ENCODE data around the gene LDLR.
"Not testable (repeated sequence)": the region's sequence is repeated elsewhere in the genome, so short reads cannot be mapped to it uniquely, and the experiment has no call there.

Gene LDLR

DNA sequence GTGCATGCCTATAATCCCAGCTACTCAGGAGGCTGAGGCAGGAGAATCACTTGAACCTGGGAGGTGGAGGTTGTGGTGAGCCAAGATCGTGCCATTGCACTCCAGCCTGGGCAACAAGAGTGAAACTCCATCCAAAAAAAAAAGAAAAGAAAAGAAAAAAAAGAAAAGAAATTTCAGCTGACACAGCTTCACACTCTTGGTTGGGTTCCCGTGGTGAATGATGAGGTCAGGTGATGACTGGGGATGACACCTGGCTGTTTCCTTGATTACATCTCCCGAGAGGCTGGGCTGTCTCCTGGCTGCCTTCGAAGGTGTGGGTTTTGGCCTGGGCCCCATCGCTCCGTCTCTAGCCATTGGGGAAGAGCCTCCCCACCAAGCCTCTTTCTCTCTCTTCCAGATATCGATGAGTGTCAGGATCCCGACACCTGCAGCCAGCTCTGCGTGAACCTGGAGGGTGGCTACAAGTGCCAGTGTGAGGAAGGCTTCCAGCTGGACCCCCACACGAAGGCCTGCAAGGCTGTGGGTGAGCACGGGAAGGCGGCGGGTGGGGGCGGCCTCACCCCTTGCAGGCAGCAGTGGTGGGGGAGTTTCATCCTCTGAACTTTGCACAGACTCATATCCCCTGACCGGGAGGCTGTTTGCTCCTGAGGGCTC, 22.0 kb downstream of the LDLR start:
- DNase-seq = no peak

DNA sequence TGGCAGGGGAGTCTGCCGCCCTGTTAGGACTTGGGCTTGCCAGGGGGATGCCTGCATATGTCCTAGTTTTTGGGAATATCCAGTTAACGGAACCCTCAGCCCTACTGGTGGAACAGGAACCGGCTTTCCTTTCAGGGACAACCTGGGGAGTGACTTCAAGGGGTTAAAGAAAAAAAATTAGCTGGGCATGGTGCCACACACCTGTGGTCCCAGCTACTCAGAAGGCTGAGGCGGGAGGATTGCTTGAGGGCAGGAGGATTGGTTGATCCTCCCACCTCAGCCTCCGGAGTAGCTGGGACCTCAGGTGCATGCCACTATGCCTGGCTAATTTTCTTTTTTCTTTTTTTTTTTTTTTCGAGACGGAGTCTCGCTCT, 22.5 kb downstream of the LDLR start:
- DNase-seq = no peak

DNA sequence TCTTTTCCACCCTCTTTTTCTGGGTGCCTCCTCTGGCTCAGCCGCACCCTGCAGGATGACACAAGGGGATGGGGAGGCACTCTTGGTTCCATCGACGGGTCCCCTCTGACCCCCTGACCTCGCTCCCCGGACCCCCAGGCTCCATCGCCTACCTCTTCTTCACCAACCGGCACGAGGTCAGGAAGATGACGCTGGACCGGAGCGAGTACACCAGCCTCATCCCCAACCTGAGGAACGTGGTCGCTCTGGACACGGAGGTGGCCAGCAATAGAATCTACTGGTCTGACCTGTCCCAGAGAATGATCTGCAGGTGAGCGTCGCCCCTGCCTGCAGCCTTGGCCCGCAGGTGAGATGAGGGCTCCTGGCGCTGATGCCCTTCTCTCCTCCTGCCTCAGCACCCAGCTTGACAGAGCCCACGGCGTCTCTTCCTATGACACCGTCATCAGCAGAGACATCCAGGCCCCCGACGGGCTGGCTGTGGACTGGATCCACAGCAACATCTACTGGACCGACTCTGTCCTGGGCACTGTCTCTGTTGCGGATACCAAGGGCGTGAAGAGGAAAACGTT, 24.0 kb downstream of the LDLR start:
- DNase-seq = no peak

DNA sequence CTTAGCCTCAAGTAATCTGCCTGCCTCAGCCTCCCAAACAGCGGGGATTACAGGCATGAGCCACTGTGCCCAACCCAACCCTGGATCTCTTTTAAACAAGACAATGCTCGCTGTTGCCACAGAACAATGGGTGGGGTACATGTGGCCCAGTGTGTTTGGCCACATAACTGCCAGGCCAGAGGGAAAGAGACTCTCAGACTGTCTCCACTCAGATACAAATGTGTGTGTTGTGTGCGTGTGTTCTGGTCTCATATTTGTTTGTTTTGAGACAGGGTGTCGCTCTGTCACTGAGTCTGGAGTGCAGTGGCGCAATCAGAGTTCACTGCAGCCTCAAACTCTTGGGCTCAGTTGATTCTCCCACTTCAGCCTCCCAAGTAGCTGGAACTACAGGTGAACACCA, 25.8 kb downstream of the LDLR start:
- DNase-seq = no peak

DNA sequence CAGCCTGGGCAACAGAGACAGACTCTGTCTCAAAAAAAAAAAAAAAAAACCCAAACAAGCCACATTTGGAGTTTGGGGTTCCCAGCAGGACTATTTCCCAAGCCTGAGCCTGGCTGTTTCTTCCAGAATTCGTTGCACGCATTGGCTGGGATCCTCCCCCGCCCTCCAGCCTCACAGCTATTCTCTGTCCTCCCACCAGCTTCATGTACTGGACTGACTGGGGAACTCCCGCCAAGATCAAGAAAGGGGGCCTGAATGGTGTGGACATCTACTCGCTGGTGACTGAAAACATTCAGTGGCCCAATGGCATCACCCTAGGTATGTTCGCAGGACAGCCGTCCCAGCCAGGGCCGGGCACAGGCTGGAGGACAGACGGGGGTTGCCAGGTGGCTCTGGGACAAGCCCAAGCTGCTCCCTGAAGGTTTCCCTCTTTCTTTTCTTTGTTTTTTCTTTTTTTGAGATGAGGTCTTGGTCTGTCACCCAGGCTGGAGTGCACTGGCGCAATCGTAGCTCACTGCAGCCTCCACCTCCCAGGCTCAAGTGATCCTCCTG, 26.7 kb downstream of the LDLR start:
- no peak for DNase-seq

DNA sequence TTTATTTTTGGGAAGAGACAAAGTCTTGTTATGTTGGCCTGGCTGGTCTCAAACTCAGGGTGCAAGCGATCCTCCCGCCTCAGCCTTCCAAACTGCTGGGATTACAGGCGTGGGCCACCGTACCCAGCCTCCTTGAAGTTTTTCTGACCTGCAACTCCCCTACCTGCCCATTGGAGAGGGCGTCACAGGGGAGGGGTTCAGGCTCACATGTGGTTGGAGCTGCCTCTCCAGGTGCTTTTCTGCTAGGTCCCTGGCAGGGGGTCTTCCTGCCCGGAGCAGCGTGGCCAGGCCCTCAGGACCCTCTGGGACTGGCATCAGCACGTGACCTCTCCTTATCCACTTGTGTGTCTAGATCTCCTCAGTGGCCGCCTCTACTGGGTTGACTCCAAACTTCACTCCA, 27.2 kb downstream of the LDLR start:
- no peak for DNase-seq

DNA sequence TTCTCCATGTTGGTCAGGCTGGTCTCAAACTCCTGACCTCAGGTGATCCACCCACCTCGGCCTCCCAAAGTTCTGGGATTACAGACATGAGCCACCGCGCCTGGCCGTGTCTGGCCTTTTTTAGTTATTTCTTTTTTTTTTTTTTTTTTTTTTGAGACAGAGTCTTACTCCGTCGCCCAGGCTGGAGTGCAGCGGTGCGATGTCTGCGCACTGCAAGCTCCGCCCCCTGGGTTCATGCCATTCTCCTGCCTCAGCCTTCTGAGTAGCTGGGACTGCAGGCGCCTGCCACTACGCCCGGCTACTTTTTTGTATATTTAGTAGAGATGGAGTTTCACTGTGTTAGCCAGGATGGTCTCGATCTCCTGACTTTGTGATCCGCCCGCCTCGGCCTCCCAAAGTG, 32.7 kb downstream of the LDLR start:
- not testable (repeated sequence) for DNase-seq

DNA sequence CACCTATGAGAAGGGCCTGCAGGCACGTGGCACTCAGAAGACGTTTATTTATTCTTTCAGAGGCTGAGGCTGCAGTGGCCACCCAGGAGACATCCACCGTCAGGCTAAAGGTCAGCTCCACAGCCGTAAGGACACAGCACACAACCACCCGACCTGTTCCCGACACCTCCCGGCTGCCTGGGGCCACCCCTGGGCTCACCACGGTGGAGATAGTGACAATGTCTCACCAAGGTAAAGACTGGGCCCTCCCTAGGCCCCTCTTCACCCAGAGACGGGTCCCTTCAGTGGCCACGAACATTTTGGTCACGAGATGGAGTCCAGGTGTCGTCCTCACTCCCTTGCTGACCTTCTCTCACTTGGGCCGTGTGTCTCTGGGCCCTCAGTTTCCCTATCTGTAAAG, 33.9 kb downstream of the LDLR start:
- DNase-seq = no peak

DNA sequence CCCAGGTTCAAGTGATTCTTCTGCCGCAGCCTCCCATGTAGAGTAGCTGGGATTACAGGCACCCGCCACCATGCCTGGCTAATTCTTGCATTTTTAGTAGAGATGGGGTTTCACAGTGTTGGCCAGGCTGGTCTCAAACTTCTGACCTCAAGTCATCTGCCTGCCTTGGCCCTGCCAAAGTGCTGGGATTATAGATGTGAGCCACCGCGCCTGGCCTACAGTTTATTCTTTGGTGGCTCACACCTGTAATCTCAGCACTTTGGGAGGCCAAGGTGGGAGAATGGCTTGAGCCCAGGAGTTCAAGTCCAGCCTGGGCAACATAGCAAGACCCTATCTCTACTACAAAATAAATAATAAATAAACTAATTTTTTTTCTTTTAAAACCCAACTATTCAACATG, 34.9 kb downstream of the LDLR start:
- DNase-seq = not testable (repeated sequence)

DNA sequence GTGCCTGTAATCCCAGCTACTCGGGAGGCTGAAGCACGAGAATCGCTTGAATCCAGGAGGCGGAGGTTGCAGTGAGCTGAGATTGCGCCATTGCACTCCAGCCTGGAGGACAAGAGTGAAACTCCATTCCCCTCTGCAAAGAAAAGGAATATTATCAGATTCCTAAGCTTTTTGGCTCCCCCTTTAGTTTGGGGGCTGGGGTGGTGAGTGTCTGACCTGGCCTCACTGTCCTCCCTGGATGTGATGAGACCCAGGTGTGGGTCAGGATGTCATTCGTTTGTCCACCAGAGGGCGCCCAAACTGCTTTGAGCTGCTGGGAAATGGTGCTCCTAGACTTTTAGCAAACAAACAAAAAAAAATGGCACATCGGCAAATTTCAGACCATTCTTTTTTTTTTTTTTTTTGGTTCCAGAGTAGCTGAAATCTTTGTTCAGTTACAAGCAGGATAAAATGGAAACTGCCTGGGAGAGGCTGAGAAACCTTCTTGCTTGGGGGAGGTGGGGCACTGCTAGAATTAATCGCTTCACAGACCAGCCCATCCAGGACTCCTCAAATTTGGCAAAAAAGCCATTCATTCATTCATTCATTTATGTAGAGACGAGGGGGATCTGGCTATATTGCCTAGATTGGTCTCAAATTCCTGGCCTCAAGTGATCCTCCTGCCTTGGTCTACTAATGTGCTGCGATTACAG, 36.9 kb downstream of the LDLR start:
- DNase-seq = peak; percentile 60

DNA sequence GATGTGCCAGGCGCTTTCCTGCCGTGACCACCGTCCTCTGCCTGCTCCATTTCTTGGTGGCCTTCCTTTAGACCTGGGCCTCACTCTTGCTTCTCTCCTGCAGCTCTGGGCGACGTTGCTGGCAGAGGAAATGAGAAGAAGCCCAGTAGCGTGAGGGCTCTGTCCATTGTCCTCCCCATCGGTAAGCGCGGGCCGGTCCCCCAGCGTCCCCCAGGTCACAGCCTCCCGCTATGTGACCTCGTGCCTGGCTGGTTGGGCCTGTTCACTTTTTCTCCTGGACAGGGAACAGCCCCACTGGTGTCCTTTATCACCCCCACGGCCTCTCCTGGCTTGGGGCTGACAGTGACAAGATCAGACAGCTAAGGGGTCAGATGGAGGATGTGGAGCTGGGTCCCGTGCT, 38.6 kb downstream of the LDLR start:
- DNase-seq = no peak

DNA sequence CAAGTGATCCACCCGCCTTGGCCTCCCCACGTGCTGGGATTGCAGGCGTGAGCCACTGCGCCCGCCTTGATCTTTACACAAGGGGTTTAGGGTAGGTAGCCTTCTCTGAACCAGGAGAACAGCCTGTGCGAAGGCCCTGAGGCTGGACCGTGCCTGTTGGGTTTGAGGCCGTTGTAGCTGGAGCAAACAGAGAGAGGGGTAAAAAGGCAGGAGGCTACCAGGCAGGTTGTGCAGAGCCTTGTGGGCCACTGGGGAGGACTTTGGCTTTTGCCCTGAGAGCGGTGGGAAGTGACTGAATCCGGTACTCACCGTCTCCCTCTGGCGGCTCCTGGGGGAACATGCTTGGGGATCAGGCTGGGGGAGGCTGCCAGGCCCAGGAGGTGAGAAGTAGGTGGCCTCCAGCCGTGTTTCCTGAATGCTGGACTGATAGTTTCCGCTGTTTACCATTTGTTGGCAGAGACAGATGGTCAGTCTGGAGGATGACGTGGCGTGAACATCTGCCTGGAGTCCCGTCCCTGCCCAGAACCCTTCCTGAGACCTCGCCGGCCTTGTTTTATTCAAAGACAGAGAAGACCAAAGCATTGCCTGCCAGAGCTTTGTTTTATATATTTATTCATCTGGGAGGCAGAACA, 41.7 kb downstream of the LDLR start:
- peak; percentile 56 for DNase-seq

DNA sequence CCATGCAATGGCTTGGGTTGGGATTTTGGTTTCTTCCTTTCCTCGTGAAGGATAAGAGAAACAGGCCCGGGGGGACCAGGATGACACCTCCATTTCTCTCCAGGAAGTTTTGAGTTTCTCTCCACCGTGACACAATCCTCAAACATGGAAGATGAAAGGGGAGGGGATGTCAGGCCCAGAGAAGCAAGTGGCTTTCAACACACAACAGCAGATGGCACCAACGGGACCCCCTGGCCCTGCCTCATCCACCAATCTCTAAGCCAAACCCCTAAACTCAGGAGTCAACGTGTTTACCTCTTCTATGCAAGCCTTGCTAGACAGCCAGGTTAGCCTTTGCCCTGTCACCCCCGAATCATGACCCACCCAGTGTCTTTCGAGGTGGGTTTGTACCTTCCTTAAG, 42.2 kb downstream of the LDLR start:
- DNase-seq = no peak

DNA sequence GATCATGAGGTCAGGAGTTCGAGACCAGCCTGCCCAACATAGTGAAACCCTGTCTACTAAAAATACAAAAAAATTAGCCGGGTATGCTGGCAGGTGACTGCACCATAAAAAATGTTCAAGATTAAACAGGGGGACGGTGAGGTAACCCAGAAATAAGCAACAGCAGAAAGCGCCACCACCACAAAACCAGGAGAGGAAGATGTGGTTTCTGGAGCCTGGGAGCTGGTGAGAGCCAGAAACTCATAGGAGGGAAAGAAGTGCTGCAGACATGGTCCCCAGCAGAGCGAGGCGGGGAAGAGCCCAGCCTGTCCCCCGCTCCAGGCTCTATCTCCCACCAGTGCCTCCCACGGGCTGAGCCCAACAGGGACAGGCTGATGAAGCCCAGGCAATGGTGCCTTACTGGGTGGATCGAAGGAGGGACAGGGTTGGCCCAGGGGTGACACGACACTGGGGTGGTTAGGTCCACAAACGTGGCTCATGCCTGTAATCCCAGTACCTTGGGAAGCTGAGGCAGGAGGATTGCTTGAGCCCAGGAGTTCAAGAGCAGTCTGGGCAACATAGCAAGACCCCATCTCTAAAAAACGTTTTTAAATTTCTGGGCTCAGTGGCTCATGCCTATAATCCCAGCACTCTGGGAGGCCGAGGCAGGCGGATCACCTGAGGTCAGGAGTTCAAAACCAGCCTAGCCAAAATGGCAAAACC, 47.3 kb downstream of the LDLR start:
- no peak for DNase-seq

DNA sequence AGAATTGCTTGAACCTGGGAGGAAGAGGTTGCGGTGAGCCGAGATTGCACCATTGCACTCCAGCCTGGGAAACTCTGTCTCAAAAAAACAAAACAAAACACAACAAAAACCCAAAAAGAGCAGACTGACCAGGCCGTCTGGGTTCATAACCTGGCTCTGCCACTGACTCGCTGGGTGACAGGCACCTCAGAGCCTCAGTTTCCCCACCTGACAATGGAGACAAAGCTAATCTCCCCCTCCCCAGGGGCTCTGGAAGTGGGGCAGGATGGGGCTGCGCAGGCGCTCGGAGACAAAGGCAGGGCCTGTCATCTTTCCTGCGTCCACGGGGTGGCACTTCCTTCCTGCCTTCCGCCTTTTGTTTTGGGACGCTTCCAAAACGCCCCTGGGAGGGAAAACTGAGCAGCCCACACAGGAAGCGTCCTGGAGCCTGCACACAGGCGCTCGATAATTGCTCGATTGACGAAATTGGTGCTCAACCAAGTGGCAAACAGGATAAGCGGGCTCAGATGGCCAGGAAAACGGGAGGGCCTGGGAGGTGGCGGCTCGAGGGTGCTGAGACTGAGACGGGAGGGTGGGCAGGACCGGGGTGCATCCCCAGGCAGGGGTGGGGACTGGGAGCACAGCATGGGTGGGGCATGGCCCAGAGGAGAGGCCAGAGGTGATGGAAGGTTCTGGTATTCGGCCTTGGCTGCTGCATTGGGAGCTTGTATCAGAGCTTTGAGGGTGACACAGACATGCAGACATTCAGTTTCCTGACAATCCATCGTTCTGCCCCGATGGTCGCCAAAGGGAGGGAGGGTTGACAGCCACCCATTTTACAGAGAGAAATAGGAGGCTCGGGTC, 48.5 kb downstream of the LDLR start:
- DNase-seq = peak; percentile 41

DNA sequence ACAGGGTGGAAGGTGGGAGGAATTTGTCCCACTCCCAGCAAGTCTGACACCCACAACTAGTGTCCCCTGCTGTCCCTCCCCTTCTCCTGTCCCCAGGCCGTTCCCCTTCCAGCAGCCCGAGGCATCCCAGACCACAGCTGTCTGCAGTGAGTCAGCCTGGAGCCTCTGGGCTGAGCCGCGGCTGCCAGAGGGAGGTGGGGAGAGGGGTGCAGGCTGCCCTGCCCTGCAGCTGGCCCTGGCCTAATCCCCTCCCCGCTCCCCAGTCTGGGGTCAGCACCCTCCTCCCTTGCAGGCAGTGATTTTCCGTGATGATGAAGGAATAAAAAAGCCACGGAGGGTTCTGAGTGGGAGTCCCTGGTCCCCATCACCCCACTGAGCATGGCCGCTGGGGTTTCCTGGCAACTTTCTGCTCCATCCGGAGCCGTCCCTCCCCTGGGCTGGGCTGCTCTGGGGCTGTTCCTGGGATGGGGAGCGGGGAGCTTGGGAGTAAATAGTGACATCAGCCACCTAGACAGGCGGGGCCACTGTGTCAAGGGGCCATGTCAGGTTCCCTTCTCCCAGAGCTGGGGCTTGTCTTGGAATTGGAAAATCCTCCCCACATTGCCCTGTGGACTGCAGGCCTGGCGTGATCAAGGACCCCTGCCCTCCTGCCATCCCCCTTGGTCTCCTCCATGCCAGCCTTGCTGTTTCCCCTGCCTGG, 49.5 kb downstream of the LDLR start:
- DNase-seq = no peak

DNA sequence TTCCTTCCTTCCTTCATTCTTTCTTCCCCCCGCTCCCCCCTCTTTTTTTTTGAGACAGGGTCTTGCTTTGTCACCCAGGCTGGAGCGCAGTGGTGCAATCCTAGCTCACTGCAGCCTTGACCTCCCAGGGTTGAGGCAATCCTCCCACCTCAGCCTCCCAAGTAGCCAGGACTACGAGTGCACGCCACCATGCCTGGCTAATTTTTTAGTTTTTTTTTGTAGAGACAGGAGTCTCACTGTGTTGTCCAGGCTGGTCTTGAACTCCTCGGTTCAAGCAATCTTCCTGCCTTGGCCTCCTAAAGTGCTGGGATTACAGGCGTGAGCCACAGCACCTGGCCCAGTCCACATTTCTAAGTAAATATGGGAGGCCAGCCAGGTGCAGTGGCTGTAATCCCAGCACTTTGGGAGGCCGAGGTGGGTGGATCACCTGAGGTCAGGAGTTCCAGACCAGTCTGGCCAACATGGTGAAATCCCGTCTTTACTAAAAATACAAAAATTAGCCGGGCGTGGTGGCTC, 50.8 kb downstream of the LDLR start:
- DNase-seq = not testable (repeated sequence)

DNA sequence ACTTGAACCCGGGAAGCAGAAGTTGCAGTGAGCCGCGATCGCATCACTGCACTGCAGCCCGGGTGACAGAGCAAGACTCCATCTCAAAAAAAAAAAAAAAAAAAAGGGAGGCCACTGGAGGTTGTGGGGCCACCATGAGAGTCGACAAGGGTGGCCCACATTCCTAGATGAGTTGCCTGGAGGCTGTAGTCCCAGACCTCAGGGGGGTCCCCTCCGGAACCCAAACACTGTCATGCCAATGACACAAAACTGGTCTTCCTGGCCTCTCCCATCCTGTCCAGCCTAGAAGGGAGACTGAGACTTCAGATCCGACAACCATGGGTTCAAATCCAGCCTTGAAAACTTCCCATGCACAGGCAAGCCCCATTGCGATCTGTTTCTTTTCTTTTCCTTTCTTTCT, 51.6 kb downstream of the LDLR start:
- DNase-seq = no peak

DNA sequence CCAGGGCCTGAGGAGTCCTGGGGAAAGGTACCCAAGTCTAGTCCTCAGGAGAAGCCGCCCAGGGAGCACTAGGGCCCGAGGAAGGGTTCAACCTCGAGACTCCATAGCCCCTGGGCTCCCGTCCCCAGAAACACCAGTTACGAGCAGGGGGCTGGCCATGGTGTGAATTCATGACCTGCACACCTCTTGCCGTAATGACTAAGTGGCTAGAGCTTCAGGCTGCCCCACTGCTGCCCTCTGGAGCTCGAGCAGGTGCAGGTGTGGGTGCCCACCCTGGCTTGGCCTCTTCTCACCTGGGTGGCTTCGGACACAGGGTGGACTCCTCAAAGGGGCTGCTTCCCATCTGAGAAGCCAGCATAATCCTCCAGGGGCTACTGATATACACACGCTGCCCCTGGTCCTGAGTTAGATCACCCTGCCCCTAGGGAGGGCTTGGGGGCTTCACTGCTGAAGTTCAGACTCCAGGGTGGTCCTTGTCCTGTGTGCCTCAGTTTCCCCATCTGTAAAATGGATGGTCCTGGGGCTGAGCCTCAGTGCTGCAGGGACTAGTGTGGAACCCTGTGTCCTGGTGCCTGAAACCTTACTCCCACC, 52.8 kb downstream of the LDLR start:
- no peak for DNase-seq

DNA sequence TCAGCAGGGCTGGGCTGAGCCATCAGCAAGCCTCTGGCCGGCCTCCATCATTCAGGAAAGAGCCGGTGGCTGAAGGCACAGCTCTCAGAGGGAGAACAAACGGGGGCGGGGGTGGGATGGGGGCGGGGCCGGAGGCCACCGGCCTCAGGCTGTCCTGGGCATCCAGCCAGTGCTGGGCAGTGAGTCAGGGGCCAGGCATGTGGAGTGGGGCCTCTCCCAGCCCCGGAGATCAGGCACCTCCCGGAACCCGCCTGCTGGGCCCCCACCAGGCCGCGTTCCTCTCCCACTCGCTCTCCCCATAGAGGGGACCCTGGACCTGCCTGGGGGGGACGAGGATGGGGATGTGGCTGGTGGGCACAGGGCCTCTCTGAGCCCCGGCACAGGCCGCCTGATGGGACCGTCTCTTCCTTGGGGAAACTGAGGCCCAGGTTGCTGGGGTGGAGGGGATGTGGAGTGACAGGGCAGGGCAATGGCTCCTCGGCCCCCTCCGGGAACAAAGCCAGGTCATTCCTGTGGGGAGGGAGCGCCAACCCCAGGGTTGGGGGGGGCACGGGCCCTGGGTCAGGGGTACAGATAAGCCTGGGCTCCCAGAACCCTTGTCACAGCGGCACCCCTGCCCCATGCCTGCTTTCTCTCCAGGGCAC, 53.4 kb downstream of the LDLR start:
- DNase-seq = no peak
